Gastroesophageal sphincter (tissue), 4 donors: ENCODE measurements around the gene OR10A2. TPM values are rescaled to one million over a fixed set of nuclear protein-coding genes. Genes with fewer than 3 reads are reported as not detected.
"Not testable (repeated sequence)": the region's sequence is repeated elsewhere in the genome, so short reads cannot be mapped to it uniquely, and the experiment has no call there.

Experiments used
- ATAC-seq: fragments of 150-250 bp; one replicate; pipeline ENCODE4 v1.9.1; 2016; ENCODE audit warnings: mild to moderate bottlenecking, moderate library complexity
- H3K27ac ChIP-seq, 4 donors: fragments of 200-600 bp; sonication (generic) in 3 of 4; 1 replicate in 3 of 4; 2 replicates in 1 of 4; pipeline ENCODE4 v1.5.1; 2016 to 2019
- H3K27me3 ChIP-seq: fragments of 200-600 bp; sonication (generic); one replicate; pipeline ENCODE4 v1.5.1; 2019
- H3K36me3 ChIP-seq, 2 donors: fragments of 200-600 bp; sonication (generic); one replicate each; pipeline ENCODE4 v1.5.1; 2019; ENCODE audit warnings: control low read depth in 1 of 2
- H3K4me1 ChIP-seq, 3 donors: fragments of 200-600 bp; sonication (generic); 1 replicate in 2 of 3; 2 replicates in 1 of 3; pipeline ENCODE4 v1.5.1; 2016 to 2019; ENCODE audit warnings: control low read depth in 2 of 3
- H3K4me3 ChIP-seq, 2 donors: fragments of 200-600 bp; sonication (generic); one replicate each; pipeline ENCODE4 v1.5.1; 2019; ENCODE audit warnings: mild to moderate bottlenecking in 1 of 2, moderate library complexity in 1 of 2
- H3K9me3 ChIP-seq, 3 donors: fragments of 200-600 bp; sonication (generic); one replicate each; pipeline ENCODE4 v1.5.1; 2017 to 2019; ENCODE audit warnings: control low read depth in 2 of 3
- CTCF ChIP-seq, 4 experiments: fragments of 200-600 bp in 2 of 4; fragments of 450-650 bp in 2 of 4; sonication (generic) in 1 of 4; IDR thresholded peaks; one replicate each; pipeline ENCODE4 v1.5.1; 2017 to 2019; ENCODE audit warnings: antibody characterized with exemption in 4 of 4, mild to moderate bottlenecking in 2 of 4, moderate library complexity in 2 of 4
- EP300 ChIP-seq: sonication (generic); formaldehyde crosslinking; IDR thresholded peaks from one replicate; pipeline ENCODE4 v1.6.1; 2017; ENCODE audit warnings: antibody characterized with exemption, mild to moderate bottlenecking
- POLR2A ChIP-seq, 2 donors: fragments of 450-650 bp; IDR thresholded peaks; one replicate each; pipeline ENCODE4 v1.6.1; 2017; ENCODE audit warnings: antibody characterized with exemption in 2 of 2, mild to moderate bottlenecking in 2 of 2, moderate library complexity in 1 of 2
- POLR2AphosphoS5 ChIP-seq: sonication (generic); formaldehyde crosslinking; IDR thresholded peaks from one replicate; pipeline ENCODE4 v1.6.1; 2017; ENCODE audit warnings: antibody characterized with exemption
- WGBS, 2 donors: methylation state at CpG; one replicate each; pipeline ENCODE4 v1.1.5; 2018; ENCODE audit warnings: low coverage in 1 of 2; 5-methylcytosine and 5-hydroxymethylcytosine counted together
- total RNA-seq, 4 donors: library from RNA; depleted of rRNA; stranded (reverse); fragments of >200 nt; gene quantifications; one replicate each; pipeline ENCODE4 v1.1.0, GENCODE V29; 2016

The OR10A2 gene
- total RNA-seq, 4 donors from 2014 or later = 0.12 TPM; not detected in 3

- H3K4me1 ChIP-seq = no peaks in the 10 kb centered on the region
- H3K27me3 ChIP-seq = no peaks in the 10 kb centered on the region
- no peaks in the 10 kb centered on the region for H3K36me3 ChIP-seq
- H3K9me3 ChIP-seq = peaks cover 0 to 5% (median 0%) of the 10 kb centered on the region in 3 donors
- TF ChIP-seq POLR2AphosphoS5 (no peak), CTCF (IDR thresholded peaks at IDR 0.05) (no peak), EP300 (no peak), POLR2A (IDR thresholded peaks at IDR 0.05) (no peak)
- no peak within 1 kb of the TSS for H3K4me3 ChIP-seq
- no peak within 1 kb of the TSS for H3K27ac ChIP-seq
- 83 to 88% methylated on average over 1 of the region's 1 CpG for WGBS, 2 donors
- ATAC-seq = no peak
Observed at GRCh38 chr11:6876325-6876724, 13.5 kb downstream of the OR10A2 start, which contains the start of gene OR10A4. OR10A4 (plus strand) TSS chr11:6876625; CDS start chr11:6876648, 23 bp downstream.

- Histone ChIP-seq H3K27ac (no peak overlapping the region), H3K4me3 (no peak overlapping the region), H3K27me3 (no peaks in the 10 kb centered on the region), H3K36me3 (no peaks in the 10 kb centered on the region), H3K9me3 (peaks cover 0 to 5% (median 0%) of the 10 kb centered on the region in 3 donors), H3K4me1 (no peaks in the 10 kb centered on the region)
- WGBS, 2 donors = 81 to 87% methylated on average over 3 of the region's 3 CpGs
- TF ChIP-seq POLR2A (IDR thresholded peaks at IDR 0.05) (no peak), EP300 (no peak), POLR2AphosphoS5 (no peak)
- ATAC-seq = no peak
Observed at GRCh38 chr11:6876914-6877313, 14.1 kb downstream of the OR10A2 start.

GRCh38 chr11:6882751-6883150, 19.9 kb downstream of the OR10A2 start:
- ATAC-seq = no peak
- H3K27ac ChIP-seq = no peak overlapping the region
- TF ChIP-seq POLR2AphosphoS5 = no peak
- TF ChIP-seq EP300 = no peak
- TF ChIP-seq POLR2A (IDR thresholded peaks at IDR 0.05) = no peak
- no peak for TF ChIP-seq CTCF (IDR thresholded peaks at IDR 0.05)
- no peak overlapping the region for H3K4me3 ChIP-seq
- no peaks in the 10 kb centered on the region for H3K4me1 ChIP-seq
- peaks cover 0 to 3% (median 0%) of the 10 kb centered on the region in 3 donors for H3K9me3 ChIP-seq
- H3K36me3 ChIP-seq = no peaks in the 10 kb centered on the region
- H3K27me3 ChIP-seq = no peaks in the 10 kb centered on the region

- WGBS, 2 donors = 95 to 98% methylated on average over 2 to 5 of the region's 5 CpGs
- H3K27me3 ChIP-seq, H3K4me3 ChIP-seq, H3K4me1 ChIP-seq, H3K27ac ChIP-seq, H3K36me3 ChIP-seq, ATAC-seq, H3K9me3 ChIP-seq: not testable (repeated sequence)
Observed at GRCh38 chr11:6887711-6888110, 24.9 kb downstream of the OR10A2 start.

GRCh38 chr11:6888830-6889229, 26.0 kb downstream of the OR10A2 start:
- WGBS, 2 donors = 60 to 87% methylated on average over 3 to 4 of the region's 4 CpGs
- TF ChIP-seq POLR2A (IDR thresholded peaks at IDR 0.05) (no peak), POLR2AphosphoS5 (no peak), EP300 (no peak), CTCF (IDR thresholded peaks at IDR 0.05) (no peak)
- Histone ChIP-seq H3K36me3 (no peaks in the 10 kb centered on the region), H3K4me1 (no peaks in the 10 kb centered on the region), H3K27ac (no peak overlapping the region), H3K9me3 (peaks cover 0 to 4% (median 0%) of the 10 kb centered on the region in 3 donors), H3K4me3 (no peak overlapping the region), H3K27me3 (no peaks in the 10 kb centered on the region)
- no peak for ATAC-seq

GRCh38 chr11:6889835-6890234, 27.0 kb downstream of the OR10A2 start:
- WGBS, 2 donors = 91% methylated on average over 1 of the region's 1 CpG; no CpG with 5 or more reads in 1 of the 2 donors

More at GRCh38 chr11:6889835-6890234, 27.0 kb downstream of the OR10A2 start:
- TF ChIP-seq POLR2AphosphoS5 = no peak
- no peak for TF ChIP-seq POLR2A (IDR thresholded peaks at IDR 0.05)
- Histone ChIP-seq H3K4me1 (no peaks in the 10 kb centered on the region), H3K9me3 (peaks cover 0 to 4% (median 0%) of the 10 kb centered on the region in 3 donors), H3K4me3 (no peak overlapping the region), H3K27ac (no peak overlapping the region), H3K27me3 (no peaks in the 10 kb centered on the region), H3K36me3 (no peaks in the 10 kb centered on the region)
- ATAC-seq = no peak
